HepG2 (cell line): ENCODE results near the gene GATA3. TPM values are rescaled to one million over a fixed set of nuclear protein-coding genes. Genes with fewer than 3 reads are reported as not detected.

ENCODE experiments used
- ATAC-seq: fragments of 200-7000 bp; cut with Tn5 transposase; 3 replicates; pipeline ENCODE4 v1.9.1; 2020; ENCODE audit warnings: mild to moderate bottlenecking, moderate library complexity
- BruUV-seq: library from RNA; stranded (reverse); fragments of 400-500 nt; replicated peaks from 2 replicates; lab custom pipeline; 2021; lab: Mats Ljungman, UMichigan
- CTCF ChIA-PET: fragments of 300-600 bp; formaldehyde crosslinking; extraction: SDS; loops from one replicate; lab custom pipeline; 2021; ENCODE audit warnings: low total read pairs, inconsistent platforms, low intra/inter-chr PET ratio; lab: Yijun Ruan, JAX
- POLR2A ChIA-PET: fragments of 350-600 bp; sonication (Branson Sonifier 250); formaldehyde crosslinking; loops from one replicate; lab custom pipeline; 2020; ENCODE audit warnings: antibody characterized with exemption, inconsistent platforms; lab: Yijun Ruan, JAX
- DNase-seq: peaks from one replicate; pipeline ENCODE4 v3.0.0-alpha.2; 2015; ENCODE audit warnings: low spot score
- FAIRE-seq: peaks from 3 replicates; lab custom pipeline; 2011; peaks lifted over from hg19 to GRCh38; lab: Jason Lieb, UNC
- H2AFZ ChIP-seq: one replicate; pipeline ENCODE4 v1.6.1; 2011; ENCODE audit warnings: low read length, inconsistent platforms
- H3K27ac ChIP-seq: fragments of 300-600 bp; 3 replicates; pipeline ENCODE4 v1.8.0; 2011; ENCODE audit warnings: mixed run types, mild to moderate bottlenecking, mixed read lengths, low read length, inconsistent platforms; ENCODE audit not compliant: insufficient read depth; ENCODE audit errors: extremely low read length
- H3K27me3 ChIP-seq, 2 experiments: fragments of 200-600 bp in 1 of 2; 2 replicates in 1 of 2; 3 replicates in 1 of 2; pipeline versions ENCODE4 v1.6.0 to v1.8.0; 2011; ENCODE audit warnings: low read length in 2 of 2, mild to moderate bottlenecking in 2 of 2, moderate library complexity in 2 of 2, inconsistent platforms in 1 of 2; ENCODE audit not compliant: insufficient read depth in 2 of 2, control insufficient read depth in 1 of 2
- H3K36me3 ChIP-seq, 2 experiments: fragments of 200-600 bp in 1 of 2; replicated peaks in 1 of 2; 2 replicates in 1 of 2; 3 replicates in 1 of 2; pipeline versions ENCODE4 v1.5.1 to v1.8.0; 2011; ENCODE audit warnings: low read length in 2 of 2, inconsistent platforms in 1 of 2; ENCODE audit not compliant: insufficient read depth in 2 of 2, control insufficient read depth in 1 of 2
- H3K4me1 ChIP-seq: 2 replicates; pipeline ENCODE4 v1.5.1; 2012; ENCODE audit warnings: low read length, inconsistent platforms; ENCODE audit not compliant: insufficient read depth
- H3K4me2 ChIP-seq: 2 replicates; pipeline ENCODE4 v1.6.0; 2011; ENCODE audit warnings: low read depth, low read length, inconsistent platforms
- H3K4me3 ChIP-seq, 3 experiments: fragments of 200-600 bp in 1 of 3; sonication (generic), shearing (Covaris generic) in 1 of 3; replicated peaks in 1 of 3; 2 replicates each; pipeline ENCODE4 v1.5.1; 2011 to 2016; ENCODE audit warnings: low read length in 3 of 3, inconsistent platforms in 2 of 3, low read depth in 2 of 3, mild to moderate bottlenecking in 2 of 3, control low read depth in 1 of 3, mixed read lengths in 1 of 3; ENCODE audit not compliant: insufficient read depth in 1 of 3
- H3K79me2 ChIP-seq: one replicate; pipeline ENCODE4 v1.6.1; 2011; ENCODE audit warnings: low read length, inconsistent platforms; ENCODE audit not compliant: insufficient read depth
- H3K9ac ChIP-seq: 2 replicates; pipeline ENCODE4 v1.6.0; 2011; ENCODE audit warnings: mild to moderate bottlenecking, low read depth, low read length, inconsistent platforms; ENCODE audit not compliant: insufficient read depth
- H3K9me3 ChIP-seq: 2 replicates; pipeline ENCODE4 v1.5.1; 2012; ENCODE audit warnings: mild to moderate bottlenecking, low read length
- H4K20me1 ChIP-seq: 2 replicates; pipeline ENCODE4 v1.6.0; 2011; ENCODE audit warnings: inconsistent platforms, mild to moderate bottlenecking, low read length, moderate library complexity; ENCODE audit not compliant: insufficient read depth
- CBFB ChIP-seq: sonication (generic); formaldehyde crosslinking; IDR thresholded peaks from 2 replicates; pipeline ENCODE4 v1.4.0; 2020; ENCODE audit warnings: missing genetic modification reagents
- FOXA3 ChIP-seq: IDR thresholded peaks from 2 replicates; pipeline ENCODE4 v1.6.1; 2016; ENCODE audit warnings: missing genetic modification reagents, missing compliant biosample characterization
- HNRNPLL ChIP-seq: fragments of 200-400 bp; formaldehyde crosslinking; IDR thresholded peaks from 2 replicates; pipeline ENCODE4 v1.6.1; 2017; ENCODE audit warnings: mild to moderate bottlenecking, low read depth, low read length; ENCODE audit not compliant: poor library complexity, severe bottlenecking
- ISL2 ChIP-seq: sonication (generic); formaldehyde crosslinking; IDR thresholded peaks from 2 replicates; pipeline ENCODE4 v1.5.0; 2020; ENCODE audit warnings: missing genetic modification reagents
- KLF16 ChIP-seq, 2 experiments: sonication (generic) in 1 of 2; formaldehyde crosslinking in 1 of 2; IDR thresholded peaks; 2 replicates each; pipeline versions ENCODE4 v1.6.1 to v1.8.0; 2016 to 2023; ENCODE audit warnings: missing genetic modification reagents in 2 of 2, missing compliant biosample characterization in 1 of 2
- NFE2L2 ChIP-seq: fragments of 150-350 bp; IDR thresholded peaks from 2 replicates; pipeline ENCODE4 v1.6.1; 2014; ENCODE audit warnings: low read length
- SRY ChIP-seq: sonication (generic); formaldehyde crosslinking; IDR thresholded peaks from 2 replicates; pipeline ENCODE4 v1.8.0; 2022; ENCODE audit warnings: mild to moderate bottlenecking, missing genetic modification reagents
- WIZ ChIP-seq: sonication (generic); formaldehyde crosslinking; IDR thresholded peaks from 2 replicates; pipeline ENCODE4 v1.5.1; 2020; ENCODE audit warnings: mild to moderate bottlenecking, missing genetic modification reagents
- ZBTB44 ChIP-seq: sonication (generic); formaldehyde crosslinking; IDR thresholded peaks from 2 replicates; pipeline ENCODE4 v1.4.0; 2020; ENCODE audit warnings: missing genetic modification reagents
- ZNF143 ChIP-seq: sonication (generic); formaldehyde crosslinking; IDR thresholded peaks from 2 replicates; pipeline ENCODE4 v1.4.0; 2020; ENCODE audit warnings: missing genetic modification reagents
- ZNF160 ChIP-seq: sonication (generic); formaldehyde crosslinking; IDR thresholded peaks from 2 replicates; pipeline ENCODE4 v1.8.0; 2022; ENCODE audit warnings: mild to moderate bottlenecking, inconsistent platforms, missing genetic modification reagents
- ZNF253 ChIP-seq: sonication (generic); formaldehyde crosslinking; IDR thresholded peaks from 2 replicates; pipeline ENCODE4 v1.8.0; 2022; ENCODE audit warnings: mild to moderate bottlenecking, missing genetic modification reagents, borderline replicate concordance
- ZNF350 ChIP-seq: sonication (generic); formaldehyde crosslinking; IDR thresholded peaks from 2 replicates; pipeline ENCODE4 v1.4.0; 2020; ENCODE audit warnings: mild to moderate bottlenecking, low read depth, missing genetic modification reagents, borderline replicate concordance
- ZNF468 ChIP-seq: sonication (generic); formaldehyde crosslinking; IDR thresholded peaks from 2 replicates; pipeline ENCODE4 v1.8.0; 2022; ENCODE audit warnings: mild to moderate bottlenecking, moderate library complexity, missing genetic modification reagents
- ZNF747 ChIP-seq: sonication (generic); formaldehyde crosslinking; IDR thresholded peaks from 2 replicates; pipeline ENCODE4 v1.8.1; 2023; ENCODE audit warnings: missing genetic modification reagents, mild to moderate bottlenecking, borderline replicate concordance
- ZZZ3 ChIP-seq: sonication (generic); formaldehyde crosslinking; IDR thresholded peaks from 2 replicates; pipeline ENCODE4 v1.4.0; 2020; ENCODE audit warnings: missing genetic modification reagents, mild to moderate bottlenecking, borderline replicate concordance
- WGBS: methylation state at CpG from one replicate; pipeline ENCODE4 v1.1.6; 2017; ENCODE audit warnings: low lambda C conversion rate; 5-methylcytosine and 5-hydroxymethylcytosine counted together
- in situ Hi-C: cut with HindIII; loops from 2 replicates; pipeline ENCODE4 v1.10.0; 2017; ENCODE audit warnings: low pct_unique_long_range_greater_than_20kb; ENCODE audit not compliant: extremely low pct_ligation_motif_present
- intact Hi-C: fragments of 100-400 bp; cut with micrococcal nuclease; formaldehyde crosslinking; loops from one replicate; pipeline ENCODE4 v1.10.0; 2022; ENCODE audit not compliant: unreplicated experiment
- polyA plus RNA-seq, 8 experiments: library from polyadenylated mRNA; depleted of rRNA in 3 of 8; stranded (reverse) in 7 of 8; unstranded in 1 of 8; fragments of >200 nt; fragmentation: Illumina TruSeq in 4 of 8; extraction: Trizol in 4 of 8; gene quantifications; 2 replicates each; pipeline versions ENCODE4 v1.2.1 to v1.2.3, GENCODE V29; 2011 to 2016; ENCODE audit warnings: low read depth in 4 of 8, missing spikeins in 1 of 8, mixed read lengths in 1 of 8; ENCODE audit not compliant: insufficient read depth in 1 of 8
- total RNA-seq, 5 experiments: library from RNA; depleted of rRNA; stranded (reverse); fragments of >200 nt; fragmentation: Illumina TruSeq; extraction: Trizol; gene quantifications; 2 replicates each; pipeline ENCODE4 v1.2.3, GENCODE V29; 2016; ENCODE audit warnings: low read depth in 1 of 5
- TF ChIP-seq, protein P1 (sequence below): sonication (generic); formaldehyde crosslinking; IDR thresholded peaks from 2 replicates; pipeline ENCODE4 v1.4.0; 2020; ENCODE audit warnings: missing genetic modification reagents
- TF ChIP-seq, protein P2 (sequence below): sonication (generic); formaldehyde crosslinking; IDR thresholded peaks from 2 replicates; pipeline ENCODE4 v1.4.0; 2020; ENCODE audit warnings: missing genetic modification reagents, borderline replicate concordance

The GATA3 gene
- total and polyA plus RNA-seq, 2 of the 13 experiments (the other 11 are each of a cell fraction or from before 2014, with no cell fraction given): not detected

GRCh38 chr10:8116926-8117493 is 62.5 kb downstream of the GATA3 start:
- no TSS peak for BruUV-seq
- POLR2A ChIA-PET: no interaction called here
- no peak for FAIRE-seq
- TF ChIP-seq FOXA3 (CRISPR knock-in tag) (no peak), ISL2 (CRISPR knock-in tag) (no peak), ZNF468 (CRISPR knock-in tag) (no peak), ZBTB44 (CRISPR knock-in tag) (no peak), SRY (CRISPR knock-in tag) (no peak), ZNF143 (CRISPR knock-in tag) (no peak), KLF16 (CRISPR knock-in tag; IDR thresholded peaks at IDR 0.05) (no peak), CBFB (no peak), ZNF350 (CRISPR knock-in tag) (no peak), ZZZ3 (CRISPR knock-in tag) (no peak), HNRNPLL (no peak), ZNF747 (CRISPR knock-in tag) (no peak), NFE2L2 (no peak), ZNF160 (CRISPR knock-in tag) (no peak), ZNF253 (no peak), WIZ (no peak)
- TF ChIP-seq, protein P1, sequence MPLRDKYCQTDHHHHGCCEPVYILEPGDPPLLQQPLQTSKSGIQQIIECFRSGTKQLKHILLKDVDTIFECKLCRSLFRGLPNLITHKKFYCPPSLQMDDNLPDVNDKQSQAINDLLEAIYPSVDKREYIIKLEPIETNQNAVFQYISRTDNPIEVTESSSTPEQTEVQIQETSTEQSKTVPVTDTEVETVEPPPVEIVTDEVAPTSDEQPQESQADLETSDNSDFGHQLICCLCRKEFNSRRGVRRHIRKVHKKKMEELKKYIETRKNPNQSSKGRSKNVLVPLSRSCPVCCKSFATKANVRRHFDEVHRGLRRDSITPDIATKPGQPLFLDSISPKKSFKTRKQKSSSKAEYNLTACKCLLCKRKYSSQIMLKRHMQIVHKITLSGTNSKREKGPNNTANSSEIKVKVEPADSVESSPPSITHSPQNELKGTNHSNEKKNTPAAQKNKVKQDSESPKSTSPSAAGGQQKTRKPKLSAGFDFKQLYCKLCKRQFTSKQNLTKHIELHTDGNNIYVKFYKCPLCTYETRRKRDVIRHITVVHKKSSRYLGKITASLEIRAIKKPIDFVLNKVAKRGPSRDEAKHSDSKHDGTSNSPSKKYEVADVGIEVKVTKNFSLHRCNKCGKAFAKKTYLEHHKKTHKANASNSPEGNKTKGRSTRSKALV: no peak
- TF ChIP-seq, protein P2, sequence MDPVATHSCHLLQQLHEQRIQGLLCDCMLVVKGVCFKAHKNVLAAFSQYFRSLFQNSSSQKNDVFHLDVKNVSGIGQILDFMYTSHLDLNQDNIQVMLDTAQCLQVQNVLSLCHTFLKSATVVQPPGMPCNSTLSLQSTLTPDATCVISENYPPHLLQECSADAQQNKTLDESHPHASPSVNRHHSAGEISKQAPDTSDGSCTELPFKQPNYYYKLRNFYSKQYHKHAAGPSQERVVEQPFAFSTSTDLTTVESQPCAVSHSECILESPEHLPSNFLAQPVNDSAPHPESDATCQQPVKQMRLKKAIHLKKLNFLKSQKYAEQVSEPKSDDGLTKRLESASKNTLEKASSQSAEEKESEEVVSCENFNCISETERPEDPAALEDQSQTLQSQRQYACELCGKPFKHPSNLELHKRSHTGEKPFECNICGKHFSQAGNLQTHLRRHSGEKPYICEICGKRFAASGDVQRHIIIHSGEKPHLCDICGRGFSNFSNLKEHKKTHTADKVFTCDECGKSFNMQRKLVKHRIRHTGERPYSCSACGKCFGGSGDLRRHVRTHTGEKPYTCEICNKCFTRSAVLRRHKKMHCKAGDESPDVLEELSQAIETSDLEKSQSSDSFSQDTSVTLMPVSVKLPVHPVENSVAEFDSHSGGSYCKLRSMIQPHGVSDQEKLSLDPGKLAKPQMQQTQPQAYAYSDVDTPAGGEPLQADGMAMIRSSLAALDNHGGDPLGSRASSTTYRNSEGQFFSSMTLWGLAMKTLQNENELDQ (CRISPR knock-in tag): no peak
- TF ChIP-seq, all 625 proteins: peak for 0
- H3K4me1 ChIP-seq: no peaks in the 10 kb centered on the region
- H3K36me3 ChIP-seq: no peaks in the 10 kb centered on the region
- no peak overlapping the region for H3K27ac ChIP-seq
- CTCF ChIA-PET: no interaction called here
- peaks cover 0 to 8% of the 10 kb centered on the region in 2 experiments; a peak in 1 of 5 replicates for H3K27me3 ChIP-seq
- no peaks in the 10 kb centered on the region for H4K20me1 ChIP-seq
- DNase-seq: no peak
- intact Hi-C loops: no loop called here
- 33% methylated on average over 9 of the region's 12 CpGs for WGBS
- H3K79me2 ChIP-seq: no peaks in the 10 kb centered on the region
- no peak overlapping the region for H2AFZ ChIP-seq
- H3K4me2 ChIP-seq: no peak overlapping the region
- in situ Hi-C loops: no loop called here
- H3K9ac ChIP-seq: no peak overlapping the region
- H3K9me3 ChIP-seq: no peaks in the 10 kb centered on the region
- H3K4me3 ChIP-seq: no peak overlapping the region
- ATAC-seq: no peak
